CD4-positive, alpha-beta T cell (primary cell): ENCODE data around the gene COL23A1. TPM values are rescaled to one million over a fixed set of nuclear protein-coding genes. Genes with fewer than 3 reads are reported as not detected.
"Not testable (repeated sequence)": the region's sequence is repeated elsewhere in the genome, so short reads cannot be mapped to it uniquely, and the experiment has no call there.

Experiments
- ATAC-seq: fragments of 200-7000 bp; cut with Tn5 transposase; one replicate; pipeline ENCODE4 v1.10.0; 2022; ENCODE audit warnings: mild to moderate bottlenecking; ENCODE audit not compliant: poor library complexity
- CTCF ChIA-PET: fragments of 350-600 bp; sonication (Branson Sonifier 250); formaldehyde crosslinking; loops from one replicate; lab custom pipeline; 2021; ENCODE audit warnings: antibody characterized with exemption, inconsistent platforms; lab: Charles Lee
- POLR2A ChIA-PET: fragments of 350-600 bp; sonication (Branson Sonifier 250); formaldehyde crosslinking; loops from one replicate; lab custom pipeline; 2021; ENCODE audit warnings: antibody characterized with exemption, inconsistent platforms; lab: Charles Lee
- DNase-seq, 14 experiments: peaks; one replicate each; pipeline ENCODE4 v3.0.0-alpha.2; 2013 to 2020; ENCODE audit warnings: mixed read lengths in 2 of 14
- H3K27ac ChIP-seq, 2 donors: one replicate each; pipeline versions ENCODE4 v1.5.1 to v1.7.0; 2013; ENCODE audit warnings: low read length in 2 of 2, low read depth in 1 of 2, mild to moderate bottlenecking in 1 of 2
- H3K27me3 ChIP-seq, 2 experiments: 1 replicate in 1 of 2; 2 replicates in 1 of 2; pipeline versions ENCODE4 v1.6.1 to v1.7.0; 2013; ENCODE audit warnings: low read length in 2 of 2, control low read depth in 1 of 2, mild to moderate bottlenecking in 1 of 2, moderate library complexity in 1 of 2; ENCODE audit not compliant: insufficient read depth in 2 of 2, control insufficient read depth in 1 of 2
- H3K36me3 ChIP-seq: one replicate; pipeline ENCODE4 v1.6.1; 2013; ENCODE audit warnings: low read length, control low read depth; ENCODE audit not compliant: insufficient read depth
- H3K4me1 ChIP-seq: one replicate; pipeline ENCODE4 v1.6.1; 2013; ENCODE audit warnings: low read length, control low read depth; ENCODE audit not compliant: insufficient read depth
- H3K4me3 ChIP-seq: one replicate; pipeline ENCODE4 v1.5.1; 2013; ENCODE audit warnings: mild to moderate bottlenecking, low read length, moderate library complexity
- H3K9me3 ChIP-seq, 2 experiments: 1 replicate in 1 of 2; 2 replicates in 1 of 2; pipeline versions ENCODE4 v1.6.1 to v1.7.0; 2013; ENCODE audit warnings: low read length in 2 of 2, mild to moderate bottlenecking in 2 of 2, control low read depth in 1 of 2, moderate library complexity in 1 of 2; ENCODE audit not compliant: control insufficient read depth in 1 of 2, insufficient read depth in 1 of 2
- H3K27ac Mint-ChIP-seq: one replicate; pipeline ENCODE4 v1.8.0; 2020; ENCODE audit warnings: mixed read lengths
- H3K27me3 Mint-ChIP-seq: one replicate; pipeline ENCODE4 v1.8.0; 2021; ENCODE audit warnings: mixed read lengths
- H3K36me3 Mint-ChIP-seq: one replicate; pipeline ENCODE4 v1.8.0; 2021; ENCODE audit warnings: low read depth, mixed read lengths
- H3K4me1 Mint-ChIP-seq: one replicate; pipeline ENCODE4 v1.8.0; 2021; ENCODE audit warnings: low read depth, mixed read lengths
- H3K4me3 Mint-ChIP-seq: one replicate; pipeline ENCODE4 v1.8.0; 2020; ENCODE audit warnings: mild to moderate bottlenecking, mixed read lengths
- H3K9me3 Mint-ChIP-seq: one replicate; pipeline ENCODE4 v1.8.0; 2020; ENCODE audit warnings: mixed read lengths
- intact Hi-C, 2 experiments: fragments of 100-400 bp; cut with DNase I in 1 of 2; cut with micrococcal nuclease in 1 of 2; formaldehyde crosslinking; loops; one replicate each; pipeline versions ENCODE4 v1.15.1 to v1.9.0; 2023 to 2025; cut with DNase I, micrococcal nuclease
- total RNA-seq, 174 experiments: library from RNA in 2 of 174; stranded (reverse) in 2 of 174; gene quantifications; one replicate each; pipeline ENCODE4 v1.2.3 and lab custom pipeline; 2021 to 2026
- TF ChIP-seq, protein P1 (sequence below): fragments of 200-600 bp; IDR thresholded peaks from one replicate; pipeline ENCODE4 v1.8.0; 2022; ENCODE audit warnings: antibody characterized with exemption, mild to moderate bottlenecking

Gene COL23A1
- total RNA-seq, 2 experiments from 2014 or later: not detected

DNA sequence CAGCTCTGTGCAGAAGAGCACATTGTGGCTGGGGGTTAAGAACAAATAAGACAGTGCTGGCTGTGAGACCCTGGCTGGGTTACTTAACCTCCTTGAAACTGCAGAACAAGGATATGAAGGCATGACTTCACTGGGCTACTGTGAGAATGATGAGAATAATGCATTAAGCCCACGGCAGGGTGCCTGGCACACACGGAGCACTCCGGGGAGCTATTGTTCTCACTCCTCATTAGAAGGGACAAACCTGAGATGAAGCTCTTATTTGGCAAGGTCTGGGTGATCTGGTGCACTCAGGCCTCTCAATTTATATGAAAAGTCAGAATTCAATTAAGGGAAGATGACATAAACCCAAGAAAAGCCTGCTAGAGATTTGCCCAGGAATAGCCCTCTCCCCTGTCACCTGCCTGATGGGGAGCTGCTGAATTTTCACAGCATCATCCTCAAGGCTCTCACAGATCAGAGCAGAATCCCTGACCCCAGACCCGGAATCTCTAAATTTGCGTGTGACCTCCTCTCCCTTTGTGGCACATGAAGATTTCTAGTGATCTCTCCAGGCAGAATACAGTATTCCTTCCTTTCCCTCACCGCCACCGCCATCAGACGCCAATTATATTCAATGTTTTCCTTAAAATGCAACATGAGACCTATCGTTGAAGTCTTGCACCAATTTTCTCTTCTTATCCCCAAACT, 102.1 kb downstream of the COL23A1 start:
- Mint-ChIP-seq H3K27ac (no peak overlapping the region), H3K36me3 (no peaks in the 10 kb centered on the region), H3K4me1 (peaks cover 7% of the 10 kb centered on the region), H3K27me3 (peaks cover 4% of the 10 kb centered on the region), H3K4me3 (no peak overlapping the region), H3K9me3 (no peaks in the 10 kb centered on the region)
- no peak for ATAC-seq
- DNase-seq: no peak
- H3K27me3 ChIP-seq: peaks cover 0 to 2% of the 10 kb centered on the region in 2 experiments
- no peak overlapping the region for H3K4me3 ChIP-seq
- peaks cover 0 to 11% of the 10 kb centered on the region in 2 experiments for H3K9me3 ChIP-seq
- intact Hi-C loops: no loop called here
- H3K4me1 ChIP-seq: peaks cover 10% of the 10 kb centered on the region
- ChIA-PET CTCF (no interaction called here), POLR2A (no interaction called here)
- H3K36me3 ChIP-seq: no peaks in the 10 kb centered on the region
- no peak overlapping the region for H3K27ac ChIP-seq
- TF ChIP-seq, protein P1, sequence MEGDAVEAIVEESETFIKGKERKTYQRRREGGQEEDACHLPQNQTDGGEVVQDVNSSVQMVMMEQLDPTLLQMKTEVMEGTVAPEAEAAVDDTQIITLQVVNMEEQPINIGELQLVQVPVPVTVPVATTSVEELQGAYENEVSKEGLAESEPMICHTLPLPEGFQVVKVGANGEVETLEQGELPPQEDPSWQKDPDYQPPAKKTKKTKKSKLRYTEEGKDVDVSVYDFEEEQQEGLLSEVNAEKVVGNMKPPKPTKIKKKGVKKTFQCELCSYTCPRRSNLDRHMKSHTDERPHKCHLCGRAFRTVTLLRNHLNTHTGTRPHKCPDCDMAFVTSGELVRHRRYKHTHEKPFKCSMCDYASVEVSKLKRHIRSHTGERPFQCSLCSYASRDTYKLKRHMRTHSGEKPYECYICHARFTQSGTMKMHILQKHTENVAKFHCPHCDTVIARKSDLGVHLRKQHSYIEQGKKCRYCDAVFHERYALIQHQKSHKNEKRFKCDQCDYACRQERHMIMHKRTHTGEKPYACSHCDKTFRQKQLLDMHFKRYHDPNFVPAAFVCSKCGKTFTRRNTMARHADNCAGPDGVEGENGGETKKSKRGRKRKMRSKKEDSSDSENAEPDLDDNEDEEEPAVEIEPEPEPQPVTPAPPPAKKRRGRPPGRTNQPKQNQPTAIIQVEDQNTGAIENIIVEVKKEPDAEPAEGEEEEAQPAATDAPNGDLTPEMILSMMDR: no peak

DNA sequence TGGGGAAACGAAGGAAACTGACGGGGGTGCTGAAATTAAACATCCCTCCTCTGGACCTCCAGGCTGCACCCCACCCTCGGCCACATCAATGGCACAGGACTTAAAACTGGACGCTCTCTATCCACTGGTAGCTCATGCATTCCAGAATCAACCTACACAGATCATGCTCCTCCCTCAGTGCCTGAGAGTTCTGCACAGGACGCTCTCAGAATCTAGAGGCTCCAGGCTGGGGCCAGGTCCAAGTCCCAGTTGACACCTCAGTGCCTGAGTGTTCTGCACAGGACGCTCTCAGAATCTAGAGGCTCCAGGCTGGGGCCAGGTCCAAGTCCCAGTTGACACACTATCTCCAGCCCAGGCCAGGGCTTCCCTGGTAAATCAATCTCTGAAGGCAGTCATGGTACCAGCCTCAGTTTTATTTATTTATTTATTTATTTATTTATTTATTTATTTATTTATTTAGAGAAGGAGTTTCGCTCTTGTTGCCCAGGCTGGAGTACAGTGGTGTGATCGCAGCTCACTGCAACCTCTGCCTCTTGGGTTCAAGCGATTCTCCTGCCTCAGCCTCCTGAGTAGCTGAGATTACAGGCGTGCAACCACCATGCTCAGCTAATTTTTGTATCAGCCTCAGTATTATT, 103.2 kb downstream of the COL23A1 start:
- H3K4me1 ChIP-seq, H3K27ac ChIP-seq, DNase-seq, ATAC-seq, H3K27me3 ChIP-seq, H3K27ac Mint-ChIP-seq, H3K9me3 Mint-ChIP-seq, intact Hi-C loops, H3K36me3 Mint-ChIP-seq, CTCF ChIA-PET, H3K4me3 Mint-ChIP-seq, POLR2A ChIA-PET, H3K27me3 Mint-ChIP-seq, H3K4me3 ChIP-seq, H3K36me3 ChIP-seq, H3K4me1 Mint-ChIP-seq: not testable (repeated sequence)
- peaks cover 0 to 11% of the 10 kb centered on the region in 2 experiments for H3K9me3 ChIP-seq

DNA sequence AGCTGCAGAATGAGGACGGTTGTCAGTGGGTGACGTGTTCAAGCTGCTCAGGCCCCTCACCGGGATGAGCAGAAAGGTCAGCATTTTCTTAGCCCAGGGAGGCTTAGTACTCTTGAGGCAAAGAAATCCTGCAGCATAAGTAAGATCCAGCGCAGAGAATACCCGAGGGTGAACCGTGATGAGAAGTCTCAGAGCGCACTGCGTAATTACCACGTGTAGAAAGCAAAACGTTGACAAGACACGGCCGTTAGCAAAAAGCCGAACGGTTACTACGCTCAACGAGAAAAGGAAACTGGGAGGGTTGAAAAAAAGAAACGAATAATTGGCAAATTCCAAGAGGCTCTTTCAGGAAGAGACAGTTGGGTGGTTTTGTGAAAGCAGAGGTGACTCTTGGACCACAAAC, 104.0 kb downstream of the COL23A1 start:
- H3K27me3 ChIP-seq: peaks cover 0 to 2% of the 10 kb centered on the region in 2 experiments
- Mint-ChIP-seq H3K36me3 (no peaks in the 10 kb centered on the region), H3K9me3 (no peaks in the 10 kb centered on the region), H3K27me3 (peaks cover 4% of the 10 kb centered on the region), H3K27ac (no peak overlapping the region), H3K4me3 (no peak overlapping the region), H3K4me1 (peaks cover 7% of the 10 kb centered on the region)
- intact Hi-C loops: no loop called here
- H3K4me3 ChIP-seq: no peak overlapping the region
- no peak overlapping the region for H3K27ac ChIP-seq
- ATAC-seq (no peak), DNase-seq (no peak)
- TF ChIP-seq, protein P1: no peak
- peaks cover 0 to 11% of the 10 kb centered on the region in 2 experiments for H3K9me3 ChIP-seq
- POLR2A ChIA-PET: no interaction called here
- H3K4me1 ChIP-seq: peaks cover 10% of the 10 kb centered on the region
- H3K36me3 ChIP-seq: no peaks in the 10 kb centered on the region
- CTCF ChIA-PET: no interaction called here
